Trophoblast cell (in vitro differentiated cells and primary cell): ENCODE data around the gene CACNA1I.
A peak's percentile ranks its signal among the peaks of the same experiment; 100 is the strongest.

ENCODE experiments used
- DNase-seq, 2 donors: peaks; one replicate each; pipeline ENCODE4 v3.0.0-alpha.2; 2016
- H2AFZ ChIP-seq: 2 replicates; pipeline ENCODE4 v1.6.1; 2013; ENCODE audit warnings: low read length, moderate library complexity, mild to moderate bottlenecking; ENCODE audit not compliant: insufficient read depth, poor library complexity
- H2AK5ac ChIP-seq: 2 replicates; pipeline ENCODE4 v1.6.1; 2013; ENCODE audit warnings: mild to moderate bottlenecking, low read length
- H2BK120ac ChIP-seq: 2 replicates; pipeline ENCODE4 v1.6.1; 2013; ENCODE audit warnings: low read length, mild to moderate bottlenecking, moderate library complexity; ENCODE audit not compliant: insufficient read depth, poor library complexity
- H2BK12ac ChIP-seq: 2 replicates; pipeline ENCODE4 v1.6.1; 2013; ENCODE audit warnings: mild to moderate bottlenecking, low read length, moderate library complexity
- H2BK5ac ChIP-seq: 2 replicates; pipeline ENCODE4 v1.6.1; 2013; ENCODE audit warnings: low read length, low read depth, moderate library complexity, mild to moderate bottlenecking; ENCODE audit not compliant: poor library complexity
- H3K14ac ChIP-seq: 2 replicates; pipeline ENCODE4 v1.6.1; 2013; ENCODE audit warnings: mild to moderate bottlenecking, low read length
- H3K18ac ChIP-seq: 2 replicates; pipeline ENCODE4 v1.6.1; 2013; ENCODE audit warnings: mild to moderate bottlenecking, low read length
- H3K23ac ChIP-seq: 2 replicates; pipeline ENCODE4 v1.6.1; 2013; ENCODE audit warnings: low read length
- H3K27ac ChIP-seq: 2 replicates; pipeline ENCODE4 v1.5.1; 2013; ENCODE audit warnings: low read depth, mild to moderate bottlenecking, inconsistent platforms, low read length, moderate library complexity
- H3K27me3 ChIP-seq: 2 replicates; pipeline ENCODE4 v1.6.1; 2013; ENCODE audit warnings: inconsistent platforms, mild to moderate bottlenecking, low read length, moderate library complexity; ENCODE audit not compliant: insufficient read depth
- H3K36me3 ChIP-seq, 2 experiments: 1 replicate in 1 of 2; 2 replicates in 1 of 2; pipeline ENCODE4 v1.6.1; 2013; ENCODE audit warnings: low read length in 2 of 2, mild to moderate bottlenecking in 2 of 2, moderate library complexity in 1 of 2; ENCODE audit not compliant: insufficient read depth in 2 of 2, control insufficient read depth in 1 of 2
- H3K4ac ChIP-seq: 2 replicates; pipeline ENCODE4 v1.6.1; 2013; ENCODE audit warnings: low read depth, mild to moderate bottlenecking, low read length, moderate library complexity
- H3K4me1 ChIP-seq, 2 experiments: 1 replicate in 1 of 2; 2 replicates in 1 of 2; pipeline ENCODE4 v1.6.1; 2013; ENCODE audit warnings: low read length in 2 of 2, mild to moderate bottlenecking in 2 of 2, moderate library complexity in 1 of 2; ENCODE audit not compliant: insufficient read depth in 2 of 2, control insufficient read depth in 1 of 2
- H3K4me2 ChIP-seq: 2 replicates; pipeline ENCODE4 v1.6.1; 2013; ENCODE audit warnings: inconsistent platforms, mild to moderate bottlenecking, low read length, moderate library complexity
- H3K4me3 ChIP-seq: 2 replicates; pipeline ENCODE4 v1.5.1; 2013; ENCODE audit warnings: mild to moderate bottlenecking, low read depth, low read length, inconsistent platforms
- H3K79me1 ChIP-seq: one replicate; pipeline ENCODE4 v1.6.1; 2013; ENCODE audit warnings: low read length
- H3K79me2 ChIP-seq: 2 replicates; pipeline ENCODE4 v1.6.1; 2013; ENCODE audit warnings: low read length, mild to moderate bottlenecking; ENCODE audit not compliant: control insufficient read depth, insufficient read depth, poor library complexity
- H3K9ac ChIP-seq: 2 replicates; pipeline ENCODE4 v1.6.1; 2013; ENCODE audit warnings: mild to moderate bottlenecking, low read length
- H3K9me3 ChIP-seq: 2 replicates; pipeline ENCODE4 v1.6.1; 2013; ENCODE audit warnings: low read depth, mild to moderate bottlenecking, control low read depth, inconsistent platforms, low read length; ENCODE audit not compliant: insufficient read depth
- H4K12ac ChIP-seq: 2 replicates; pipeline ENCODE4 v1.6.1; 2013; ENCODE audit warnings: low read depth, mild to moderate bottlenecking, low read length, moderate library complexity
- H4K8ac ChIP-seq: 2 replicates; pipeline ENCODE4 v1.6.1; 2013; ENCODE audit warnings: low read depth, mild to moderate bottlenecking, low read length, moderate library complexity
- H4K91ac ChIP-seq: one replicate; pipeline ENCODE4 v1.6.1; 2013; ENCODE audit warnings: low read depth, mild to moderate bottlenecking, low read length, moderate library complexity
- WGBS: extraction: QIAGEN DNeasy Blood & Tissue Kit; methylation state at CpG from one replicate; pipeline ENCODE4 v1.1.7; 2013; ENCODE audit warnings: missing lambda C conversion rate; ENCODE audit not compliant: insufficient read length, insufficient coverage; ENCODE audit errors: extremely low coverage; 5-methylcytosine and 5-hydroxymethylcytosine counted together

CACNA1I gene

DNA sequence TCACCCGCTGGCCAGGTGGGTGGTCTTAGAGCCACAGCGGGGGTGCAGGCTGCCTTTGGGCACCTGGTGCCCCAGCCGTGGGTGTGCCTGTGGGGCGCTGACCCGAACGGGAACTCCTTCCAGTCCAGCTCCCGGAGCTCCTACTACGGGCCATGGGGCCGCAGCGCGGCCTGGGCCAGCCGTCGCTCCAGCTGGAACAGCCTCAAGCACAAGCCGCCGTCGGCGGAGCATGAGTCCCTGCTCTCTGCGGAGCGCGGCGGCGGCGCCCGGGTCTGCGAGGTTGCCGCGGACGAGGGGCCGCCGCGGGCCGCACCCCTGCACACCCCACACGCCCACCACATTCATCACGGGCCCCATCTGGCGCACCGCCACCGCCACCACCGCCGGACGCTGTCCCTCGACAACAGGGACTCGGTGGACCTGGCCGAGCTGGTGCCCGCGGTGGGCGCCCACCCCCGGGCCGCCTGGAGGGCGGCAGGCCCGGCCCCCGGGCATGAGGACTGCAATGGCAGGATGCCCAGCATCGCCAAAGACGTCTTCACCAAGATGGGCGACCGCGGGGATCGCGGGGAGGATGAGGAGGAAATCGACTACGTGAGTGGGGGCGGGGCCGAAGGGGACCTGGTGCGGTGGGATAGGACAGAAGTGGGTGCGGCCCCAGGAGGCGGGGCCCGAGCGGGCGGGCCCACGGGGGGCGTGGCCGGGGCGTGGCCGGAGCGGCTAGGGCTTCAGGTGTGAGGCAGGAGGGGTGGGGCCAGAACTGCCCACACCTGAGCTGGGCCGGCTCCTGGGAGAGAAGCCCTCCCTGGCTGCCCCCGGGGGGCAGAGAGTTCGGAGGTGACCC is 91.5 kb downstream of the CACNA1I start:
- no peak overlapping the region for H3K27ac ChIP-seq
- H4K12ac ChIP-seq = no peak overlapping the region
- no peaks in the 10 kb centered on the region for H3K79me1 ChIP-seq
- H3K79me2 ChIP-seq = no peaks in the 10 kb centered on the region
- no peak overlapping the region for H2BK12ac ChIP-seq
- no peak overlapping the region for H2BK5ac ChIP-seq
- no peak overlapping the region for H2AFZ ChIP-seq
- WGBS = no CpG with 5 or more reads among the region's 77 CpGs
- DNase-seq = no peak
- H3K18ac ChIP-seq = no peak overlapping the region
- H3K4me1 ChIP-seq = no peaks in the 10 kb centered on the region
- H3K4me3 ChIP-seq = no peak overlapping the region
- H3K9me3 ChIP-seq = peaks cover 14% of the 10 kb centered on the region
- H3K36me3 ChIP-seq = no peaks in the 10 kb centered on the region
- no peak overlapping the region for H4K91ac ChIP-seq
- no peak overlapping the region for H3K14ac ChIP-seq
- H3K23ac ChIP-seq = no peak overlapping the region
- H3K27me3 ChIP-seq = peaks cover 31% of the 10 kb centered on the region
- no peak overlapping the region for H4K8ac ChIP-seq
- H2BK120ac ChIP-seq = no peak overlapping the region
- no peak overlapping the region for H3K9ac ChIP-seq
- peak overlapping the region; percentile 21 for H3K4me2 ChIP-seq
- H3K4ac ChIP-seq = no peak overlapping the region
- H2AK5ac ChIP-seq = no peak overlapping the region

DNA sequence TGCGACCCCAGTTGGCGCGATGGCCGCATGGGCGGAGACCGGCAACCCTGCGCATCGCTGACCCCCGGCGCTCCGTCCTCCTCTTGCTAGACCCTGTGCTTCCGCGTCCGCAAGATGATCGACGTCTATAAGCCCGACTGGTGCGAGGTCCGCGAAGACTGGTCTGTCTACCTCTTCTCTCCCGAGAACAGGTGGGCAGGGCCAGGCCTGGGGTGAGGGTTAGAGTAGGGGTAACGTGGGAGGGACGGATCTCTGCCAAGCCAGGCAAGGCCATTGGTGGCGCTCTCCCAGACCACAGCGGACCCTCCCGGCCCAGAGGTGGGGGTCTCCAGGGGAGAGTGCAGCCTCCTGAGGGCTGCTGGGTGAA is 92.1 kb downstream of the CACNA1I start:
- Histone ChIP-seq H3K4me3 (no peak overlapping the region), H2BK120ac (no peak overlapping the region)
- no peak for DNase-seq

DNA sequence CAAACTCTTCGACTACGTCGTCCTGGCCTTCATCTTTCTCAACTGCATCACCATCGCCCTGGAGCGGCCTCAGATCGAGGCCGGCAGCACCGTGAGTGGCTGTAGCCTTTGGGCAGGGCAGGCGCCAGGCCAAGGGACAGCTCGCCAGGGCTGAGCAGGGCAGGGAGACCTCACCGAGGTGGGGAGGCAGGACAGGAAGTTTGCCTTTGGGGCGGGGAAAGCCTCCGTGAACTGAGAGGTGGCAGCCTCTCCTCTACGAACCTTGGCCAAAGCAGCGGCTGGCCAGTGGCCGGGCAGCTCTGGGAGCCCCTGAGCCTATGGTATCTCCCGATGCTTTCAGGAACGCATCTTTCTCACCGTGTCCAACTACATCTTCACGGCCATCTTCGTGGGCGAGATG is 93.2 kb downstream of the CACNA1I start:
- H3K36me3 ChIP-seq = no peaks in the 10 kb centered on the region
- H3K4ac ChIP-seq = no peak overlapping the region
- no peak overlapping the region for H3K14ac ChIP-seq
- no peak overlapping the region for H2AK5ac ChIP-seq
- H2BK5ac ChIP-seq = no peak overlapping the region
- H4K91ac ChIP-seq = no peak overlapping the region
- H3K79me1 ChIP-seq = no peaks in the 10 kb centered on the region
- peaks cover 31% of the 10 kb centered on the region for H3K27me3 ChIP-seq
- H2BK120ac ChIP-seq = no peak overlapping the region
- H4K12ac ChIP-seq = no peak overlapping the region
- H3K4me3 ChIP-seq = no peak overlapping the region
- no peak overlapping the region for H4K8ac ChIP-seq
- DNase-seq = no peak
- H3K18ac ChIP-seq = no peak overlapping the region
- WGBS = no CpG with 5 or more reads among the region's 22 CpGs
- no peak overlapping the region for H2AFZ ChIP-seq
- H3K27ac ChIP-seq = no peak overlapping the region
- H3K9me3 ChIP-seq = peaks cover 13% of the 10 kb centered on the region
- H3K9ac ChIP-seq = no peak overlapping the region
- no peak overlapping the region for H3K23ac ChIP-seq
- no peaks in the 10 kb centered on the region for H3K4me1 ChIP-seq
- H3K79me2 ChIP-seq = no peaks in the 10 kb centered on the region
- H2BK12ac ChIP-seq = no peak overlapping the region
- no peak overlapping the region for H3K4me2 ChIP-seq

More for the DNA sequence above, 92.1 kb downstream of the CACNA1I start:
- Histone ChIP-seq H3K9me3 (peaks cover 14% of the 10 kb centered on the region), H3K4me1 (no peaks in the 10 kb centered on the region), H3K27me3 (peaks cover 31% of the 10 kb centered on the region), H3K79me2 (no peaks in the 10 kb centered on the region), H4K8ac (no peak overlapping the region), H3K4ac (no peak overlapping the region), H4K91ac (no peak overlapping the region), H3K4me2 (no peak overlapping the region), H2BK5ac (no peak overlapping the region), H3K27ac (no peak overlapping the region), H3K23ac (no peak overlapping the region), H4K12ac (no peak overlapping the region), H3K14ac (no peak overlapping the region), H2AFZ (no peak overlapping the region), H2BK12ac (no peak overlapping the region), H3K9ac (no peak overlapping the region), H2AK5ac (no peak overlapping the region), H3K79me1 (no peaks in the 10 kb centered on the region), H3K18ac (no peak overlapping the region), H3K36me3 (no peaks in the 10 kb centered on the region)
- WGBS = no CpG with 5 or more reads among the region's 26 CpGs

DNA sequence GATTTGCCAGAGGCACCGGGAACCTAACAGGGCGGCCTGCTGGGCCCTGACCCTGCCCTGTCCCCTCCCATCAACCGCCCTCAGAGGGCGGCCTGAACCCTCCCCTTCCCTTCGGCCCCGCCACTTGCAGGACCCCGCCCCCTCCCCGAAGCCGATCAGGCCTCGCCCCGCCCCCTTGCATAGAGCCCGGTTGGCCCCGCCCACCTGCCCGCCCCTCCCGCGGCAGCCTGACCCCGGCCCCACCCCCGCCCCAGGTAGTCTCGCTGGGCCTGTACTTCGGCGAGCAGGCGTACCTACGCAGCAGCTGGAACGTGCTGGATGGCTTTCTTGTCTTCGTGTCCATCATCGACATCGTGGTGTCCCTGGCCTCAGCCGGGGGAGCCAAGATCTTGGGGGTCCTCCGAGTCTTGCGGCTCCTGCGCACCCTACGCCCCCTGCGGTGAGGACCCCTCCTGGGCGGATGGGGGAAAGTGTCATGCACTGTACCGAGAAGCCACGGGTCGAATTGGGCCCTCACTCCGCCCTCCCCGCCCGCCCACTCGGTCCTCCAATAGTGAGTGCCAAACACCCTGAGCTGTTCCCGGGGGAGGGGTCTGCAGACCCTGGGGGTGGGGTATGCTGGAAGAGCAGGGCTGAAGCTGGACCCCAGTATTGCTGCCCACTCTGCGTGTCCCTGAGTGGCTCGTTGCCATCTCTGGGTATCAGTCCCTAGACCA is 94.1 kb downstream of the CACNA1I start:
- Histone ChIP-seq H3K36me3 (no peaks in the 10 kb centered on the region), H3K27me3 (peaks cover 31% of the 10 kb centered on the region), H2BK120ac (no peak overlapping the region), H3K18ac (no peak overlapping the region), H3K23ac (no peak overlapping the region), H3K79me2 (no peaks in the 10 kb centered on the region), H3K14ac (no peak overlapping the region), H4K8ac (no peak overlapping the region), H3K4me3 (no peak overlapping the region), H4K91ac (no peak overlapping the region), H3K4ac (no peak overlapping the region), H2AFZ (no peak overlapping the region), H2AK5ac (no peak overlapping the region), H3K9me3 (peaks cover 13% of the 10 kb centered on the region), H3K27ac (no peak overlapping the region), H2BK12ac (no peak overlapping the region), H3K4me1 (no peaks in the 10 kb centered on the region), H3K79me1 (no peaks in the 10 kb centered on the region), H3K9ac (no peak overlapping the region), H3K4me2 (no peak overlapping the region), H4K12ac (no peak overlapping the region), H2BK5ac (no peak overlapping the region)
- no peak for DNase-seq
- WGBS = no CpG with 5 or more reads among the region's 44 CpGs
